MCF 10A (cell line): ENCODE results near the gene SS18L1. TPM values are rescaled to one million over a fixed set of nuclear protein-coding genes. Genes with fewer than 3 reads are reported as not detected.
"Not testable (repeated sequence)": the region's sequence is repeated elsewhere in the genome, so short reads cannot be mapped to it uniquely, and the experiment has no call there.

Experiments used
- BruUV-seq: library from RNA; stranded (reverse); fragments of 400-500 nt; replicated peaks from 2 replicates; lab custom pipeline; 2021; lab: Mats Ljungman, UMichigan
- CTCF ChIA-PET: fragments of 300-600 bp; sonication (Branson Sonifier 250); formaldehyde crosslinking; extraction: SDS; loops from one replicate; lab custom pipeline; 2021; ENCODE audit warnings: antibody characterized with exemption, inconsistent platforms; lab: Yijun Ruan, JAX
- POLR2A ChIA-PET: fragments of 300-600, 350-650 bp; sonication (Branson Sonifier 250); formaldehyde crosslinking; extraction: SDS; loops from one replicate; lab custom pipeline; 2020; ENCODE audit warnings: antibody characterized with exemption, inconsistent platforms; lab: Yijun Ruan, JAX
- DNase-seq: peaks from one replicate; pipeline ENCODE4 v3.0.0-alpha.2; 2018; ENCODE audit not compliant: unreplicated experiment
- H3K27ac Mint-ChIP-seq: one replicate; pipeline ENCODE4 v1.8.0; 2022; ENCODE audit warnings: mild to moderate bottlenecking, low read depth, mixed read lengths; ENCODE audit not compliant: unreplicated experiment
- H3K27me3 Mint-ChIP-seq: one replicate; pipeline ENCODE4 v1.8.0; 2022; ENCODE audit warnings: mixed read lengths; ENCODE audit not compliant: insufficient read depth, unreplicated experiment
- H3K36me3 Mint-ChIP-seq: one replicate; pipeline ENCODE4 v1.8.0; 2022; ENCODE audit warnings: mild to moderate bottlenecking, moderate library complexity, mixed read lengths; ENCODE audit not compliant: insufficient read depth, unreplicated experiment
- H3K4me1 Mint-ChIP-seq: one replicate; pipeline ENCODE4 v1.8.0; 2022; ENCODE audit warnings: mixed read lengths; ENCODE audit not compliant: insufficient read depth, unreplicated experiment
- H3K4me3 Mint-ChIP-seq: one replicate; pipeline ENCODE4 v1.8.0; 2022; ENCODE audit warnings: mild to moderate bottlenecking, moderate library complexity, mixed read lengths; ENCODE audit not compliant: unreplicated experiment
- H3K9me3 Mint-ChIP-seq: one replicate; pipeline ENCODE4 v1.8.0; 2022; ENCODE audit warnings: mixed read lengths; ENCODE audit not compliant: unreplicated experiment
- intact Hi-C: fragments of 100-400 bp; cut with micrococcal nuclease; formaldehyde crosslinking; loops from 2 replicates; pipeline ENCODE4 v1.14.1; 2022
- total RNA-seq: library from RNA; stranded (reverse); gene quantifications from 2 replicates; pipeline ENCODE4 v1.2.3, GENCODE V29; 2022
- TF ChIP-seq, protein P1 (sequence below): fragments of 200-600 bp; IDR thresholded peaks from one replicate; pipeline ENCODE4 v1.8.0; 2022; ENCODE audit warnings: antibody characterized with exemption, mild to moderate bottlenecking; ENCODE audit not compliant: unreplicated experiment

Gene SS18L1
- total RNA-seq, 1 experiment from 2014 or later, result 16.1 TPM

DNA sequence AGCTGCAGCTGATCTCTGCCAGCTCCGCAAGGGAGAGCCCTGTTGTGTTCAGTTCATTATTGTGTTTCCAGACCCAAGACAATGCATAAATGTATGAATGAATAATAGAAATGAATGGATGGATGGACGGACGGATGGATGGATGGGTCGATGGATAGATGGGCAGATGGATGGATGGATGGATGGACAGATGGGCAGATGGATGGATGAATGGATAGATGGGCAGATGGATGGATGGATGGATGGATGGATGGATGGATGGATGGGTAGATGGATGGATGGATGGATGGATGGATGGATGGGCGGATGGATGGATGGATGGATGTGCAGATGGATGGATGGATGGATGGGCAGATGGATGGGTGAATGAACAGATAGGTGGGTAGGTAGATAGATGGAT lies 38.0 kb upstream of the SS18L1 start:
- CTCF ChIA-PET, result interaction anchor here (0.9 kb wide), 1 partner anchor 95 kb away, joined by 3 read pairs; no protein-coding TSS in a partner anchor
- no TSS peak for BruUV-seq
- Mint-ChIP-seq H3K36me3 (no peaks in the 10 kb centered on the region), H3K4me3 (no peak overlapping the region), H3K27ac (no peak overlapping the region), H3K9me3 (peaks cover 52% of the 10 kb centered on the region), H3K4me1 (no peaks in the 10 kb centered on the region), H3K27me3 (no peaks in the 10 kb centered on the region)
- POLR2A ChIA-PET, result no interaction called here
- intact Hi-C loops, result no loop called here
- TF ChIP-seq, protein P1, sequence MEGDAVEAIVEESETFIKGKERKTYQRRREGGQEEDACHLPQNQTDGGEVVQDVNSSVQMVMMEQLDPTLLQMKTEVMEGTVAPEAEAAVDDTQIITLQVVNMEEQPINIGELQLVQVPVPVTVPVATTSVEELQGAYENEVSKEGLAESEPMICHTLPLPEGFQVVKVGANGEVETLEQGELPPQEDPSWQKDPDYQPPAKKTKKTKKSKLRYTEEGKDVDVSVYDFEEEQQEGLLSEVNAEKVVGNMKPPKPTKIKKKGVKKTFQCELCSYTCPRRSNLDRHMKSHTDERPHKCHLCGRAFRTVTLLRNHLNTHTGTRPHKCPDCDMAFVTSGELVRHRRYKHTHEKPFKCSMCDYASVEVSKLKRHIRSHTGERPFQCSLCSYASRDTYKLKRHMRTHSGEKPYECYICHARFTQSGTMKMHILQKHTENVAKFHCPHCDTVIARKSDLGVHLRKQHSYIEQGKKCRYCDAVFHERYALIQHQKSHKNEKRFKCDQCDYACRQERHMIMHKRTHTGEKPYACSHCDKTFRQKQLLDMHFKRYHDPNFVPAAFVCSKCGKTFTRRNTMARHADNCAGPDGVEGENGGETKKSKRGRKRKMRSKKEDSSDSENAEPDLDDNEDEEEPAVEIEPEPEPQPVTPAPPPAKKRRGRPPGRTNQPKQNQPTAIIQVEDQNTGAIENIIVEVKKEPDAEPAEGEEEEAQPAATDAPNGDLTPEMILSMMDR, result no peak
- no peak for DNase-seq

GRCh38 chr20:62111148-62111547 lies 32.4 kb upstream of the SS18L1 start:
- POLR2A ChIA-PET, result interaction anchor here (0.6 kb wide), 1 partner anchor 114 kb away, joined by 4 read pairs; no protein-coding TSS in a partner anchor
- peaks cover 6% of the 10 kb centered on the region for H3K36me3 Mint-ChIP-seq
- H3K27me3 Mint-ChIP-seq, result no peaks in the 10 kb centered on the region
- TF ChIP-seq, protein P1, result no peak
- no peak for DNase-seq
- no TSS peak for BruUV-seq
- H3K27ac Mint-ChIP-seq, result no peak overlapping the region
- H3K4me1 Mint-ChIP-seq, result no peaks in the 10 kb centered on the region
- intact Hi-C loops, result no loop called here
- CTCF ChIA-PET, result interaction anchor here (1.7 kb wide), 1 partner anchor 10 kb away, joined by 6 read pairs; no protein-coding TSS in a partner anchor
- peaks cover 40% of the 10 kb centered on the region for H3K9me3 Mint-ChIP-seq
- H3K4me3 Mint-ChIP-seq, result no peak overlapping the region

DNA sequence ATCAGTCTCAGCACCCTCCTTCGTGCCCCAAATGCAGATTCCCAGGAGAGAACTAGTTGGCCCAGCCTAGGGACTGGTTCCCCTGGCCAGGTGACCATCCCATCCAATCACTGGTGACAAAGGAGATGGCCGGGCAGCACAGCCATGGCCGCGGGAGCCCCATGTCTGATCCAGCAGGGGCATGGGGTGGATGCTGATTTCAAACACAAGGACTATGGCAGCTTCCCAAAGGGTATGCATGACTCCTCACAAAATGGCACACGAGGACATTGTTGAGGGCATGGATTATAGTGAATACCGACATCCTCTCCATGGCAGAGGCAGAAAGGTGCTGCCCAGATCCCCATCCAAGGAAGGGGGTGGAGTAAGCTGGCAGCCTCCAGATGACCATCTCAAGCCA lies 31.2 kb upstream of the SS18L1 start:
- intact Hi-C loops, result no loop called here
- POLR2A ChIA-PET, result no interaction called here
- CTCF ChIA-PET, result interaction anchor here (0.8 to 1.7 kb wide), 2 partner anchors 9 to 101 kb away, joined by 3 to 6 read pairs; no protein-coding TSS in a partner anchor
- TF ChIP-seq, protein P1, result no peak
- no TSS peak for BruUV-seq
- H3K4me1 Mint-ChIP-seq, result no peaks in the 10 kb centered on the region
- H3K36me3 Mint-ChIP-seq, result peaks cover 6% of the 10 kb centered on the region
- no peak overlapping the region for H3K27ac Mint-ChIP-seq
- no peaks in the 10 kb centered on the region for H3K27me3 Mint-ChIP-seq
- no peak for DNase-seq
- H3K9me3 Mint-ChIP-seq, result peaks cover 32% of the 10 kb centered on the region
- H3K4me3 Mint-ChIP-seq, result no peak overlapping the region

GRCh38 chr20:62114894-62115293 lies 28.7 kb upstream of the SS18L1 start:
- Mint-ChIP-seq H3K4me3 (no peak overlapping the region), H3K27me3 (no peaks in the 10 kb centered on the region), H3K4me1 (no peaks in the 10 kb centered on the region), H3K36me3 (peaks cover 6% of the 10 kb centered on the region), H3K27ac (no peak overlapping the region), H3K9me3 (peaks cover 13% of the 10 kb centered on the region)
- POLR2A ChIA-PET, result interaction anchor here (0.6 kb wide), 1 partner anchor 643 kb away, joined by 3 read pairs; no protein-coding TSS in a partner anchor
- intact Hi-C loops, result no loop called here
- TF ChIP-seq, protein P1, result no peak
- no peak for DNase-seq
- CTCF ChIA-PET, result interaction anchor here (0.6 to 1.2 kb wide), 4 partner anchors 18 to 307 kb away, joined by 3 to 4 read pairs (median 3); no protein-coding TSS in a partner anchor
- BruUV-seq, result no TSS peak

DNA sequence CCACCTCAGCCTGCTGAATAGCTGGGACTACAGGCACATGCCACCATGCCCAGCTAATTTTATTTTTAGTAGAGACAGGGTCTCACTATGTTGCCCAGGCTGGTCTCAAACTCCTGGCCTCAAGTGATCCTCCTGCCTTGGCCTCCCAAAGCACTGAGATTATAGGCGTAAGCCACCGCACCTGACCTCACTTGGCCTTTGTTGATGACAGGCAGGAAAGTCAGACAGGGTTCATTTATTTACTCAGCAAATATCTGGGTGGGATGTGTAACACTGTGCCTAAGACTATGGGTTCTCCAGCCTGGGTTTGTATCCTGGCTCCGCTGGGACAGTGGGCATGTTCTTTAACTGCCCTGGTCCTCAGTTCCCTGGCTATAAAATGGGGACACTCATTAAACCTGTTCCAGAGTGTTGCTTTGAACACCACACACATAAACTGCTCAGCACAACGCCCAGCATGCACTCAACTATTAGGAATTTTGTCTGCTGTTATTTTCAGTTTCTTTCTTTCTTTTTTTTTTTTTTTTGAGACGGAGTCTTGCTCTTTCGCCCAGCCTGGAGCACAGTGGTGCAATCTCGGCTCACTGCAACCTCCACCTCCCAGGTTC lies 27.7 kb upstream of the SS18L1 start:
- H3K4me1 Mint-ChIP-seq, H3K27ac Mint-ChIP-seq, H3K9me3 Mint-ChIP-seq, DNase-seq, BruUV-seq, H3K4me3 Mint-ChIP-seq, H3K36me3 Mint-ChIP-seq, H3K27me3 Mint-ChIP-seq, POLR2A ChIA-PET, intact Hi-C loops: not testable (repeated sequence)
- CTCF ChIA-PET, result interaction anchor here (0.6 to 1.2 kb wide), 2 partner anchors 26 to 308 kb away, joined by 3 to 4 read pairs; no protein-coding TSS in a partner anchor
